Neuronal stem cell (in vitro differentiated cells): ENCODE data around the gene UGT1A10.
A peak's percentile ranks its signal among the peaks of the same experiment; 100 is the strongest.
"Not testable (repeated sequence)": the region's sequence is repeated elsewhere in the genome, so short reads cannot be mapped to it uniquely, and the experiment has no call there.

Source experiments
- DNase-seq: peaks from one replicate; pipeline ENCODE4 v3.0.0-alpha.2; 2013; ENCODE audit warnings: low spot score
- H2AFZ ChIP-seq: one replicate; pipeline ENCODE4 v1.6.1; 2013; ENCODE audit warnings: mild to moderate bottlenecking, low read length, inconsistent platforms
- H2AK5ac ChIP-seq: 2 replicates; pipeline ENCODE4 v1.6.1; 2013; ENCODE audit warnings: low read depth, mild to moderate bottlenecking, inconsistent platforms, low read length, moderate library complexity, mixed read lengths
- H2BK120ac ChIP-seq: 2 replicates; pipeline ENCODE4 v1.6.1; 2013; ENCODE audit warnings: low read depth, mild to moderate bottlenecking, inconsistent platforms, low read length, moderate library complexity, mixed read lengths
- H2BK12ac ChIP-seq: one replicate; pipeline ENCODE4 v1.6.1; 2013; ENCODE audit warnings: low read length, inconsistent platforms
- H2BK15ac ChIP-seq: 2 replicates; pipeline ENCODE4 v1.6.1; 2013; ENCODE audit warnings: mild to moderate bottlenecking, low read length, inconsistent platforms, mixed read lengths
- H2BK5ac ChIP-seq: one replicate; pipeline ENCODE4 v1.6.1; 2013; ENCODE audit warnings: inconsistent platforms, mild to moderate bottlenecking, low read length, moderate library complexity
- H3K14ac ChIP-seq: one replicate; pipeline ENCODE4 v1.6.1; 2013; ENCODE audit warnings: low read length, inconsistent platforms
- H3K18ac ChIP-seq: 2 replicates; pipeline ENCODE4 v1.6.1; 2013; ENCODE audit warnings: low read length, inconsistent platforms
- H3K23ac ChIP-seq: 2 replicates; pipeline ENCODE4 v1.6.1; 2013; ENCODE audit warnings: low read depth, mild to moderate bottlenecking, mixed read lengths, low read length, inconsistent platforms; ENCODE audit not compliant: poor library complexity
- H3K27ac ChIP-seq: replicated peaks from 3 replicates; pipeline ENCODE4 v1.5.1; 2013; ENCODE audit warnings: low read length, inconsistent platforms
- H3K27me3 ChIP-seq, 3 experiments: 2 replicates each; pipeline ENCODE4 v1.6.1; 2013; ENCODE audit warnings: low read length in 3 of 3, mild to moderate bottlenecking in 2 of 3, inconsistent platforms in 1 of 3, low read depth in 1 of 3, mixed read lengths in 1 of 3, moderate library complexity in 1 of 3; ENCODE audit not compliant: control insufficient read depth in 3 of 3, insufficient read depth in 3 of 3
- H3K36me3 ChIP-seq, 2 donors: replicated peaks in 1 of 2; 2 replicates each; pipeline ENCODE4 v1.6.1; 2013; ENCODE audit warnings: low read length in 2 of 2; ENCODE audit not compliant: control insufficient read depth in 2 of 2, insufficient read depth in 2 of 2
- H3K4ac ChIP-seq: 2 replicates; pipeline ENCODE4 v1.6.1; 2013; ENCODE audit warnings: inconsistent platforms, mild to moderate bottlenecking, low read length, moderate library complexity
- H3K4me1 ChIP-seq, 2 donors: 1 replicate in 1 of 2; 2 replicates in 1 of 2; pipeline ENCODE4 v1.6.1; 2013; ENCODE audit warnings: low read length in 2 of 2, low read depth in 1 of 2; ENCODE audit not compliant: control insufficient read depth in 2 of 2, insufficient read depth in 1 of 2
- H3K4me2 ChIP-seq: one replicate; pipeline ENCODE4 v1.6.1; 2013; ENCODE audit warnings: mild to moderate bottlenecking, low read length, inconsistent platforms; ENCODE audit not compliant: insufficient read depth, poor library complexity, severe bottlenecking
- H3K4me3 ChIP-seq, 2 donors: 2 replicates each; pipeline ENCODE4 v1.5.1; 2013; ENCODE audit warnings: low read length in 2 of 2, mild to moderate bottlenecking in 2 of 2, inconsistent platforms in 1 of 2, moderate library complexity in 1 of 2
- H3K79me1 ChIP-seq: one replicate; pipeline ENCODE4 v1.6.1; 2013; ENCODE audit warnings: low read depth, mild to moderate bottlenecking, inconsistent platforms, low read length, moderate library complexity
- H3K9ac ChIP-seq: one replicate; pipeline ENCODE4 v1.6.1; 2013; ENCODE audit warnings: mild to moderate bottlenecking, low read depth, low read length, inconsistent platforms; ENCODE audit not compliant: poor library complexity
- H3K9me3 ChIP-seq, 2 donors: replicated peaks in 1 of 2; 2 replicates each; pipeline versions ENCODE3 to v1.6.1; 2013; ENCODE audit warnings: low read length in 2 of 2, mild to moderate bottlenecking in 2 of 2, inconsistent platforms in 1 of 2, low read depth in 1 of 2, mixed read lengths in 1 of 2, moderate library complexity in 1 of 2; ENCODE audit not compliant: control insufficient read depth in 2 of 2, insufficient read depth in 1 of 2
- H4K8ac ChIP-seq: one replicate; pipeline ENCODE4 v1.6.1; 2013; ENCODE audit warnings: low read depth, mild to moderate bottlenecking, inconsistent platforms, low read length, moderate library complexity
- H4K91ac ChIP-seq: one replicate; pipeline ENCODE4 v1.6.1; 2013; ENCODE audit warnings: low read length, low read depth, mild to moderate bottlenecking, inconsistent platforms; ENCODE audit not compliant: poor library complexity
- WGBS, 2 donors: extraction: QIAGEN DNeasy Blood & Tissue Kit; methylation state at CpG; one replicate each; pipeline ENCODE4 v1.1.7; 2013; ENCODE audit warnings: missing lambda C conversion rate in 2 of 2, mixed read lengths in 1 of 2; ENCODE audit not compliant: insufficient read length in 2 of 2, insufficient replicate concordance in 1 of 2; ENCODE audit errors: extremely low coverage in 2 of 2; 5-methylcytosine and 5-hydroxymethylcytosine counted together

Gene UGT1A10

GRCh38 chr2:233718552-233718951, 82.3 kb downstream of the UGT1A10 start, which contains the start of gene UGT1A4:
TSS of gene UGT1A4 (plus strand) at chr2:233718736. CDS start at chr2:233718821, 85 bp downstream.
- Histone ChIP-seq H3K79me1 (no peaks in the 10 kb centered on the region), H3K9me3 (peaks cover 0 to 3% of the 10 kb centered on the region in 2 donors), H3K4me2 (no peak within 1 kb of the TSS), H3K27ac (no peak within 1 kb of the TSS), H3K9ac (no peak within 1 kb of the TSS), H3K36me3 (no peaks in the 10 kb centered on the region), H3K4me1 (peaks cover 0 to 7% of the 10 kb centered on the region in 2 donors), H2AK5ac (no peak within 1 kb of the TSS), H3K14ac (no peak within 1 kb of the TSS), H2BK12ac (no peak within 1 kb of the TSS), H2BK120ac (no peak within 1 kb of the TSS), H2AFZ (no peak within 1 kb of the TSS), H3K18ac (peak within 1 kb of the TSS; percentile 22), H3K27me3 (peaks cover 0 to 3% (median 0%) of the 10 kb centered on the region in 3 experiments), H3K4ac (no peak within 1 kb of the TSS), H2BK15ac (no peak within 1 kb of the TSS), H4K91ac (no peak within 1 kb of the TSS), H4K8ac (no peak within 1 kb of the TSS), H3K23ac (no peak within 1 kb of the TSS), H2BK5ac (no peak within 1 kb of the TSS), H3K4me3 (no peak within 1 kb of the TSS)
- WGBS, 2 donors: no CpG with 5 or more reads among the region's 7 CpGs
- no peak for DNase-seq

- WGBS, 2 donors: no CpG with 5 or more reads among the region's 8 CpGs
- H3K9me3 ChIP-seq: no peaks in the 10 kb centered on the region
Measured at GRCh38 chr2:233728723-233729301, 92.6 kb downstream of the UGT1A10 start, which contains the start of gene UGT1A3. TSS of gene UGT1A3 (plus strand) at chr2:233729042. CDS start at chr2:233729127, 85 bp downstream.

GRCh38 chr2:233736868-233737653, 100.8 kb downstream of the UGT1A10 start:
- not testable (repeated sequence) for H3K4ac ChIP-seq, H4K91ac ChIP-seq, H3K4me3 ChIP-seq, H3K4me2 ChIP-seq, H3K79me1 ChIP-seq, H3K18ac ChIP-seq, H3K9ac ChIP-seq, H3K27ac ChIP-seq, H2BK120ac ChIP-seq, H3K27me3 ChIP-seq, H2AK5ac ChIP-seq, H2BK5ac ChIP-seq, H3K9me3 ChIP-seq, H2BK12ac ChIP-seq, H3K36me3 ChIP-seq, H3K14ac ChIP-seq, H2BK15ac ChIP-seq, H4K8ac ChIP-seq, DNase-seq, H3K4me1 ChIP-seq, H3K23ac ChIP-seq
- no CpG with 5 or more reads among the region's 14 CpGs for WGBS, 2 donors
- H2AFZ ChIP-seq: peak overlapping the region; percentile 77

More at GRCh38 chr2:233728723-233729301, 92.6 kb downstream of the UGT1A10 start, which contains the start of gene UGT1A3:
- H3K9ac ChIP-seq: no peak within 1 kb of the TSS
- no peak within 1 kb of the TSS for H2BK12ac ChIP-seq
- H4K8ac ChIP-seq: no peak within 1 kb of the TSS
- H3K79me1 ChIP-seq: no peaks in the 10 kb centered on the region
- DNase-seq: no peak
- no peak within 1 kb of the TSS for H3K4me3 ChIP-seq
- no peak within 1 kb of the TSS for H2BK15ac ChIP-seq
- no peak within 1 kb of the TSS for H2AK5ac ChIP-seq
- H3K4me2 ChIP-seq: no peak within 1 kb of the TSS
- H3K27ac ChIP-seq: no peak within 1 kb of the TSS
- H2BK5ac ChIP-seq: no peak within 1 kb of the TSS
- no peaks in the 10 kb centered on the region for H3K27me3 ChIP-seq
- no peak within 1 kb of the TSS for H2AFZ ChIP-seq
- no peaks in the 10 kb centered on the region for H3K36me3 ChIP-seq
- no peaks in the 10 kb centered on the region for H3K4me1 ChIP-seq
- no peak within 1 kb of the TSS for H3K4ac ChIP-seq
- no peak within 1 kb of the TSS for H3K18ac ChIP-seq
- no peak within 1 kb of the TSS for H4K91ac ChIP-seq
- H2BK120ac ChIP-seq: no peak within 1 kb of the TSS
- H3K14ac ChIP-seq: no peak within 1 kb of the TSS
- H3K23ac ChIP-seq: no peak within 1 kb of the TSS

GRCh38 chr2:233740870-233741269, 104.6 kb downstream of the UGT1A10 start:
- H2BK12ac ChIP-seq: no peak overlapping the region
- H3K27me3 ChIP-seq: no peaks in the 10 kb centered on the region
- H3K14ac ChIP-seq: no peak overlapping the region
- H2AK5ac ChIP-seq: no peak overlapping the region
- H3K4me2 ChIP-seq: no peak overlapping the region
- peaks cover 0 to 3% of the 10 kb centered on the region in 2 donors for H3K4me1 ChIP-seq
- no peak overlapping the region for H3K27ac ChIP-seq
- H2BK120ac ChIP-seq: no peak overlapping the region
- no peak overlapping the region for H3K18ac ChIP-seq
- no peak overlapping the region for H3K23ac ChIP-seq
- WGBS, 2 donors: no CpG with 5 or more reads among the region's 2 CpGs
- no peak overlapping the region for H3K4ac ChIP-seq
- H2AFZ ChIP-seq: no peak overlapping the region
- no peak overlapping the region for H3K4me3 ChIP-seq
- H4K91ac ChIP-seq: no peak overlapping the region
- no peak overlapping the region for H2BK5ac ChIP-seq
- no peak overlapping the region for H2BK15ac ChIP-seq
- no peak overlapping the region for H3K9ac ChIP-seq
- no peaks in the 10 kb centered on the region for H3K79me1 ChIP-seq
- DNase-seq: no peak
- H4K8ac ChIP-seq: no peak overlapping the region
- peaks cover 3 to 9% of the 10 kb centered on the region in 2 donors for H3K9me3 ChIP-seq
- H3K36me3 ChIP-seq: no peaks in the 10 kb centered on the region
